Retinal pigment epithelial cell (primary cell): ENCODE data around the gene KANK2.
A peak's percentile ranks its signal among the peaks of the same experiment; 100 is the strongest.

Experiments used
- DNase-seq: peaks from one replicate; pipeline ENCODE4 v3.0.0-alpha.2; 2010; ENCODE audit warnings: low read depth
- H3K4me3 ChIP-seq: 2 replicates; pipeline ENCODE4 v1.5.1; 2011; ENCODE audit warnings: mild to moderate bottlenecking, low read length, control low read depth, moderate library complexity
- CTCF ChIP-seq: conservative IDR thresholded peaks from 2 replicates; pipeline ENCODE4 v1.5.1; 2011; ENCODE audit warnings: low read depth, low read length, control low read depth, inconsistent platforms

KANK2 gene

GRCh38 chr19:11196406-11197287 is 698 bp downstream of the KANK2 start:
- H3K4me3 ChIP-seq, result peak overlapping the region; percentile 90
- no peak for TF ChIP-seq CTCF
- DNase-seq, result no peak

GRCh38 chr19:11195681-11196080 is 1.7 kb downstream of the KANK2 start:
- H3K4me3 ChIP-seq, result peak overlapping the region; percentile 12

GRCh38 chr19:11194656-11195558 is 2.4 kb downstream of the KANK2 start:
- TF ChIP-seq CTCF, result no peak
- DNase-seq, result no peak
- peak overlapping the region; percentile 11 for H3K4me3 ChIP-seq

More at GRCh38 chr19:11195681-11196080, 1.7 kb downstream of the KANK2 start:
- DNase-seq, result no peak
- TF ChIP-seq CTCF, result no peak

- no peak for TF ChIP-seq CTCF
- H3K4me3 ChIP-seq, result no peak overlapping the region
- DNase-seq, result no peak
These were observed 3.2 kb downstream of the KANK2 start for GRCh38 chr19:11194173-11194572.

- no peak overlapping the region for H3K4me3 ChIP-seq
- DNase-seq, result no peak
- no peak for TF ChIP-seq CTCF
These were observed 4.1 kb downstream of the KANK2 start for GRCh38 chr19:11192957-11193939.

GRCh38 chr19:11191934-11192333 is 5.4 kb downstream of the KANK2 start:
- DNase-seq, result no peak

More at GRCh38 chr19:11191934-11192333, 5.4 kb downstream of the KANK2 start:
- no peak for TF ChIP-seq CTCF
- H3K4me3 ChIP-seq, result no peak overlapping the region
